HG02623 (cell line): ENCODE measurements around the gene WDR18.

ENCODE experiments used
- ATAC-seq: cut with Tn5 transposase; IDR thresholded peaks from one replicate; pipeline ENCODE4 v1.9.1; 2021; ENCODE audit warnings: moderate library complexity; ENCODE audit not compliant: unreplicated experiment

The WDR18 gene

GRCh38 chr19:991174-991931, 7.2 kb downstream of the WDR18 start:
- ATAC-seq: no peak

DNA sequence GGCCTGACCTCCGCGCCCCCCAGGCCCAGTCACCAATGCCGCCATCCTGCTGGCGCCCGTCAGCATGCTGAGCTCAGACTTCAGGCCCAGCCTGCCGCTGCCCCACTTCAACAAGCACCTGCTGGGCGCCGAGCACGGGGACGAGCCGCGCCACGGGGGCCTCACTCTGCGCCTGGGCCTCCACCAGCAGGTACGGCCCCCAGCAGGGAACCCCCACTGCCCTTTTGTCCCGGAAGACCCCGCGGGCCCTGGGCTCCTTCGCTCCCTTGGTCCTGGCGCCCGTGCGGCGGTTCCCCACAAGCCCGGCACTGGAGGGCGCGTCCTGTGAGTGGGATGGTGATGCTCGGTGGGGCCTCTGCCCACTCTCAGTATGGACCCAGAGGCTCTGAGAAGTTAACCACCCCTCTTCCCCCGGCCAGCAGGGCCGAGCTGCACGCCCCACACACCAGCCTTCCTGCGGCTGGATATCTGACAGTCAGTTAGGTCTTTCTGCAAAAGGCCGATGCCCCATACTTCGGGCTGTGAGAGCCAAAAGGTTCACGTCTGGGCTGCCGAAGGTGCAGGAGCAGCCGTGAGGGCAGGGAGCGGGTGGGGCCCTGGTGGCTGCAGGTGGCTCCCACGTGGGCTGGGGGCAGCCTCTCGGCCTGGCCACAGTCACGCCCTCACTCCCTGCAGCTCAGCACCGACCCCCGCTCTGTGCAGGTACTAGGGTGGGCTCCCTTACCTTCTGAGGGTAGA, 8.0 kb downstream of the WDR18 start:
- no peak for ATAC-seq

GRCh38 chr19:992670-993055, 8.5 kb downstream of the WDR18 start:
- ATAC-seq: no peak

DNA sequence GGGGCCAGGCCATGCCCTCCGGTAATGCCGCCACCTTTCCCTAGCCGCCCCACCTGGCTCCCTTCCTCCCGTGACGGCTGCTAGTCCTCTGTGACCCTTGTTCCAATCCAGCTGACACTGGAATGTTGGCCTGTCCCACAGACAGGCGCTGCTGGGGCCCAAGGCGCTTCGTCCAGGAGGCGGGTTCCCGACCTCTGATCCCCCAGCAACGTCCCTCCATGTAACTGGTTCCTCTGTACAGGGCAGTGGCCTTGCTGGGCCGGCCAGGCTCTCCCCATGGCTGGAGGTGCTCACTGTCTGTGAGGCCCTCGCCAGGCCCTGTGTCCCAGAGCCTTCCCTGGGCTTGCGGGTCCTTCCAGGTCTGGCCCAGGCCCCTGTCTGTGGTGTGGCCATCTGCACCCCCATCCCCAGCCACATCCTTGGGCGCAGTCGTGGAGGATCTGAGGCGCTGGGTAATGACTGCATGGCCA, 9.3 kb downstream of the WDR18 start:
- ATAC-seq: no peak

DNA sequence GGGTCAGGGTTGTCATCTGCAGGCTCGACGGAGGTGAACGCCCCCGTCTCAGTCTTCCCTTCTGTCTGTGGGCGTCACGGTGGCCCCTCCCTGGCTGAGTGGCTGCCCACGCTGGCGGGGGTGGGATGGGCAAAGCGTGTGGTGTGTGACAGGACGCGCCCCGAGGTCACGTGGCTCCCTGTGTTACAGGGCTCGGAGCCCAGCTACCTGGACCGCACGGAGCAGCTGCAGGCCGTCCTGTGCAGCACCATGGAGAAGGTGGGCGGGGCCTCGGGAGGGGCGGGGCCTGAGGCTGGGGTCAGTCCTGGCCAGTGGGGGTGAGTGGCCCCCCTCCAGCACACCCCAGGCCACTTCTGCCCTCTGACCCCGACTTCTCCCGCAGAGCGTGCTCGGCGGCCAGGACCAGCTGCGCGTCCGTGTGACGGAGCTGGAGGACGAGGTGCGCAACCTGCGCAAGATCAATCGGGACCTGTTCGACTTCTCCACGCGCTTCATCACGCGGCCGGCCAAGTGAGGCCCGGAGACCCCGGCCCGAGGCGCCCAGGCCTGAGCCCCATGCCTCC, 9.8 kb downstream of the WDR18 start:
- ATAC-seq: no peak

- no peak for ATAC-seq
These were observed 10.4 kb downstream of the WDR18 start for GRCh38 chr19:994516-994915.

DNA sequence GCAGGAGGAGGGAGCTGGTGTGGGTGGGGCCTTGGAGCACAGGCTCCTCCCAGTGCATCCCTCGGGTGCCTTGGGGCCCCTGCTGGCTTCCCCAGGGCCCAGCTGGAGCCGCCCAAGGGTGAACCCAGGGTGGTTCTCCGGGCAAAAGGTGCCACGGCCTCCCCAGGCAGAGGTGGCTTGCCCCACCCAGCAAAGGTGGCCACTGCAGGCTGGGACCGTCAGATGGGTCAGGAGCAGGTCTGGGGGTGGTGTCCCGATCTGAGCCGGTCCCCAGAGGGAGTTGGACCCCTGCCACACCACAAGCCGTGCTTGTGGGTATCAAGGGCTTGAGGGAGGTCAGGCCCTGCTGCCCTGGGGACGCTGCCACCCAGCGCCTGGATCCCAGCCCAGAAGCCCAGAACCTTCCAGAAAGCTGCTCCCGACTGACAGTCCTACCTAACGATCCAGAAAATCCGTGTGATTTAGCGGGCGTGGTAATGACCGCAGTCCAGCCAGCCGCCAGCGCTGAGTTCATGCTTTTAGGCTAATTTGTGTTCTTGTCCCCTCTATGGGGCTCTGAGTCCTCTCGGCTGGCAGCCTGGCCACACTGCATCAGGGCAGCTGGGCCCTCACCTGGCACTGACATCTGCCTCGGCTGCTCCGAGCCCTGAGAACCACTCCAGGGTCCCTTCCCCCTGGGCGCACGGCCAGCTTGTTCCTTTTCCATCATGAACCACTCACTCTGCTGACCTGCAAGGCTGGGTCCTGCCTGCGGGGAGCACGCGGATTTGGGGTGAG, 11.1 kb downstream of the WDR18 start:
- no peak for ATAC-seq

DNA sequence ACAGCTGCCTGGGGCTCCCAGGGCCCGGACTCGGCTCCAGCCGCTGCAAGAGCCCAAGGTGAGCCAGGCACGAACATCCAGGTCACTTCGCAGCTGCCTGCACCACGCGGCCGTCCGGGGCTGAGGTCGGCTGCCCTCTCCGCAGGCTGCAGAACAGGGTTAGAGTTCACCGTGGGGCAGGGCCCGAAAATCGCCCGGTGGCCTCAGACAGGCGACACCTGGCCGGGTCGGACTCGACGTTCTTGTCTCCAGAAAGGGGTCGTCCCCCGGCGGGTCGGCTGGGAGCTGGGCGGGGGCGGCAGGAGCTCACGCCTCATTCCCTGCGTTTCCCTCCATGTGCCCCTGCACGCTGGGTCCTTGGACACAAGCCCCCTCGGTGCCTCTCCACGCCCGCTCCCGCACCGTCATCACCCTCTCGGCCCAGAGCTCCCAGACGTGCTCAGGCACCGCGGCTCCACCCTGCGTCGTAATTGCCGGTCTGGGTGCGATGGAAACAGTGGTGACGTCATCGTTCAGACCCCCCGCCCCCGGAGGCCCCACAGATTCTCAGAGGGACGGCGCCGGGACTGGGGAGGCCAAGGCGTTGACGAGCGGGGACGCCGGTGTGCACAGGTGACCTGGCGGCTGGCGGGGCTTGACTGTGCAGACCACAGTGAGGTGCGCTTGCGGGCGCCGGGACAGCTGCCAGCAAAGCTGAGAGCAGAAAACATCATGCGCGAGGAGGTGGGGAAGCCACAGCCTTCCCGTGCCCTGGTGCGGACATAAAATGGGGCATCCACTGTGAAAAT, 12.1 kb downstream of the WDR18 start:
- no peak for ATAC-seq

- ATAC-seq: no peak
These were observed 13.9 kb downstream of the WDR18 start for GRCh38 chr19:998064-998463.

GRCh38 chr19:999379-999719, 15.2 kb downstream of the WDR18 start:
- ATAC-seq: no peak

GRCh38 chr19:1000095-1000494, 15.9 kb downstream of the WDR18 start, which contains the start of gene GRIN3B:
TSS of gene GRIN3B (plus strand) at chr19:1000419. CDS start at chr19:1000438, 19 bp downstream.
- no peak for ATAC-seq

DNA sequence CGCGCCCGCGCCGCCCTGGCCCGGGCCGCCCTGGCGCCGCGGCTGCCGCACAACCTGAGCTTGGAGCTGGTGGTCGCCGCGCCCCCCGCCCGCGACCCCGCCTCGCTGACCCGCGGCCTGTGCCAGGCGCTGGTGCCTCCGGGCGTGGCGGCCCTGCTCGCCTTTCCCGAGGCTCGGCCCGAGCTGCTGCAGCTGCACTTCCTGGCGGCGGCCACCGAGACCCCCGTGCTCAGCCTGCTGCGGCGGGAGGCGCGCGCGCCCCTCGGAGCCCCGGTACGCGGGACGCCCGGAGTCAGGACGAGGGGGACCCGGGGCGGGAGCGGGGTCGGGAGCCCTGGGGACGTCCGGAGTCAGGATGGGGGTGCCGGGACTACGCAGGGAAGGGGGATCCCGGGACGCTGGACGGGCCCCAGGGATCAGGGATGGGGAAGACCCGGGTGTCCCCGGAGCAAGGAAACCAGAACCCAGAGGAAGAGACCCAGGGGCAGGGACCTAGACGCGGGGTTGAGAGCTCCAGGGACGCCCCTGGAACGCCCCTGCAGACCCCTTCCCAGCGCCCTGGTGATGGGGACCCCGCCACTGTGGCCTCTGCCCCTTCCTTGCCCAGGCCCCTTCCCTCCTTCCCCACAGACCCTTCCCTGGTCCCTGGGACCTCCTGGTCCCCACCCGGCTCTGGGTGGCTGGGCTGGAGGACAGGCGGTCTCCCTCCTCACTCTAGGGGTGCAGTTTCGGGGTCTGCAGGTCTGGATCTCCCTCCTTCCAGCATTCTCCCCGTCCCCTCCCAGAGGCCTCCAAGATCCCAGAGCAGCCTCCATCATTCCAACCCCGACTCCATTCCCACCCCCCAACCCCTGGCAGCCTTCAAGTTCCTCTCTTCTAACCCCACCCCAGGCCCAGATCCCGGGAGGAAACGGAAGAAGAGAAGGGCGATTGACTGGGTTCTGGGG, 16.7 kb downstream of the WDR18 start:
- no peak for ATAC-seq

DNA sequence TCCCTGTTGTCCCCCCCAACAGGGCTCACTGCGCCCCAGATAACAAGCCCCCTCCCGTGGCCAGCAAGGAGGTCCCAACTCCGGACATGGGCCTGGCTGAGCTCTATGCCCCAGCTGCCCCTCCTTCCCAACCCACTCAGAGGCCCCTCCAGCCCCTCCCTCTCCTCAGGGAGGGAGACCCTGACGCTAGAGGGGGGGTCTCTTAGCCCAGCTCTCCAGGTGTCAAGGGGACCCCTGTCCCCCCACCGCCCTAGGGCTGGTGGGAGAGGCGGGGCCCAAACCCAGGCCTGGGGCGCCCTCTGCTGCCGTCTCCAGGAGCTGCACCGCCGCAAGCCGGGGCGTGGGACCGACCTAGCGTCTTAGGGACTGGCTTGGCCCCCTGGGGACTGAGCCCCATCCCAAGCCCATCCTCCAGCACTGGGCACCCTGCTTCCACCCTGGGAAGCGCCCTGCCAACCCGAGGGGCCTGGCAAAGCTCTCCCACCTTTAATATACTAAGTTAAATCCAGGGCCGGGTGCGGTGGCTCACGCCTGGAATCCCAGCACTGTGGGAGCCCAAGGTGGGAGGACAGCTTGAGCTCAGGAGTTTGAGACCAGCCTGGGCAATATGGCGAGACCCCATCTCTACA, 17.5 kb downstream of the WDR18 start:
- no peak for ATAC-seq

- no peak for ATAC-seq
These were observed 18.5 kb downstream of the WDR18 start for GRCh38 chr19:1002600-1002999.

DNA sequence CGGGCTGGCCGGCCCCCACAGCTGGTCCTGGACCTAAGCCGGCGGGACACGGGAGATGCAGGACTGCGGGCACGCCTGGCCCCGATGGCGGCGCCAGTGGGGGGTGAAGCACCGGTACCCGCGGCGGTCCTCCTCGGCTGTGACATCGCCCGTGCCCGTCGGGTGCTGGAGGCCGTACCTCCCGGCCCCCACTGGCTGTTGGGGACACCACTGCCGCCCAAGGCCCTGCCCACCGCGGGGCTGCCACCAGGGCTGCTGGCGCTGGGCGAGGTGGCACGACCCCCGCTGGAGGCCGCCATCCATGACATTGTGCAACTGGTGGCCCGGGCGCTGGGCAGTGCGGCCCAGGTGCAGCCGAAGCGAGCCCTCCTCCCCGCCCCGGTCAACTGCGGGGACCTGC, 19.1 kb downstream of the WDR18 start:
- ATAC-seq: no peak

DNA sequence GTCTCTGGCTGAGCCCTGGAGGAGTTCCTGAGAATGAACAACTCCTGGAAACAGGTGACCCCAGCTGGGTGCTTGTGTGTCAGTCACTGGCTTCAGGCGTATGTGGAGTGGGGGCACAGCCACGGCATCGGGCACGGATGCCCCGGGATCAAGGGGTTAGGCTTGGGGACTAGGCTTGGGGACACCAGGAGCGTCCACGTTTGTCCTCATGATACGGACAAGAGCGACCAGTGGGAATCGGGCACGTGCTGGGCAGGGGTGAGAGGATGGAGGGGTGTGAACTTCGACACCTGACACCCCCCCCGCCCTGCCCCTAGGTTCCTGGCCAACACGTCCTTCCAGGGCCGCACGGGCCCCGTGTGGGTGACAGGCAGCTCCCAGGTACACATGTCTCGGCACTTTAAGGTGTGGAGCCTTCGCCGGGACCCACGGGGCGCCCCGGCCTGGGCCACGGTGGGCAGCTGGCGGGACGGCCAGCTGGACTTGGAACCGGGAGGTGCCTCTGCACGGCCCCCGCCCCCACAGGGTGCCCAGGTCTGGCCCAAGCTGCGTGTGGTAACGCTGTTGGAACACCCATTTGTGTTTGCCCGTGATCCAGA, 20.2 kb downstream of the WDR18 start:
- no peak for ATAC-seq

DNA sequence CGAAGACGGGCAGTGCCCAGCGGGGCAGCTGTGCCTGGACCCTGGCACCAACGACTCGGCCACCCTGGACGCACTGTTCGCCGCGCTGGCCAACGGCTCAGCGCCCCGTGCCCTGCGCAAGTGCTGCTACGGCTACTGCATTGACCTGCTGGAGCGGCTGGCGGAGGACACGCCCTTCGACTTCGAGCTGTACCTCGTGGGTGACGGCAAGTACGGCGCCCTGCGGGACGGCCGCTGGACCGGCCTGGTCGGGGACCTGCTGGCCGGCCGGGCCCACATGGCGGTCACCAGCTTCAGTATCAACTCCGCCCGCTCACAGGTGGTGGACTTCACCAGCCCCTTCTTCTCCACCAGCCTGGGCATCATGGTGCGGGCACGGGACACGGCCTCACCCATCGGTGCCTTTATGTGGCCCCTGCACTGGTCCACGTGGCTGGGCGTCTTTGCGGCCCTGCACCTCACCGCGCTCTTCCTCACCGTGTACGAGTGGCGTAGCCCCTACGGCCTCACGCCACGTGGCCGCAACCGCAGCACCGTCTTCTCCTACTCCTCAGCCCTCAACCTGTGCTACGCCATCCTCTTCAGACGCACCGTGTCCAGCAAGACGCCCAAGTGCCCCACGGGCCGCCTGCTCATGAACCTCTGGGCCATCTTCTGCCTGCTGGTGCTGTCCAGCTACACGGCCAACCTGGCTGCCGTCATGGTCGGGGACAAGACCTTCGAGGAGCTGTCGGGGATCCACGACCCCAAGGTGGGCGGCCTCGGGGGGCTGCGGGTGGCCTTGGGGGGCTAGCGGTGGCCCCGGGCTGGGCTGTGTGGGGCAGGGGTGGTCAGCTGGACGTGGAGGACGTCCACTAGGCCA, 20.9 kb downstream of the WDR18 start:
- ATAC-seq: no peak
